ENCODE results near the gene QRFPR.

QRFPR gene

GRCh38 chr4:121377076-121377475 lies 3.7 kb downstream of the QRFPR start:
- no peak overlapping the region for H3K4me3 ChIP-seq (ENCODE audit: low read depth in 1 of 2, low read length in 2 of 2)
- no peaks in the 10 kb centered on the region for H3K9me3 ChIP-seq (ENCODE audit: control insufficient read depth in 1 of 2, low read length in 2 of 2)
- H3K36me3 ChIP-seq (ENCODE audit: control insufficient read depth in 1 of 2, insufficient read depth in 2 of 2, low read length in 2 of 2) = no peaks in the 10 kb centered on the region
- H3K27me3 ChIP-seq (ENCODE audit: low read depth, low read length) = peaks cover 28% of the 10 kb centered on the region
- H3K27ac ChIP-seq (ENCODE audit: low read length) = no peak overlapping the region
- peaks cover 0 to 12% of the 10 kb centered on the region in 2 donors for H3K4me1 ChIP-seq (ENCODE audit: control insufficient read depth in 1 of 2, insufficient read depth in 2 of 2, low read length in 2 of 2)

GRCh38 chr4:121376556-121376955 lies 4.3 kb downstream of the QRFPR start:
- H3K27me3 ChIP-seq (ENCODE audit: low read depth, low read length) = peaks cover 24% of the 10 kb centered on the region
- H3K4me1 ChIP-seq (ENCODE audit: control insufficient read depth in 1 of 2, insufficient read depth in 2 of 2, low read length in 2 of 2) = peaks cover 0 to 12% of the 10 kb centered on the region in 2 donors
- no peaks in the 10 kb centered on the region for H3K36me3 ChIP-seq (ENCODE audit: control insufficient read depth in 1 of 2, insufficient read depth in 2 of 2, low read length in 2 of 2)
- no peak overlapping the region for H3K4me3 ChIP-seq (ENCODE audit: low read depth in 1 of 2, low read length in 2 of 2)
- no peak overlapping the region for H3K27ac ChIP-seq (ENCODE audit: low read length)
- no peaks in the 10 kb centered on the region for H3K9me3 ChIP-seq (ENCODE audit: control insufficient read depth in 1 of 2, low read length in 2 of 2)

GRCh38 chr4:121376097-121376496 lies 4.7 kb downstream of the QRFPR start:
- Histone ChIP-seq H3K9me3 (ENCODE audit: control insufficient read depth in 1 of 2, low read length in 2 of 2) (no peaks in the 10 kb centered on the region), H3K27me3 (ENCODE audit: low read depth, low read length) (peaks cover 22% of the 10 kb centered on the region), H3K4me3 (ENCODE audit: low read depth in 1 of 2, low read length in 2 of 2) (no peak overlapping the region), H3K4me1 (ENCODE audit: control insufficient read depth in 1 of 2, insufficient read depth in 2 of 2, low read length in 2 of 2) (peaks cover 0 to 11% of the 10 kb centered on the region in 2 donors), H3K36me3 (ENCODE audit: control insufficient read depth in 1 of 2, insufficient read depth in 2 of 2, low read length in 2 of 2) (no peaks in the 10 kb centered on the region), H3K27ac (ENCODE audit: low read length) (no peak overlapping the region)

- H3K4me1 ChIP-seq (ENCODE audit: control insufficient read depth in 1 of 2, insufficient read depth in 2 of 2, low read length in 2 of 2) = peaks cover 0 to 3% of the 10 kb centered on the region in 2 donors
- H3K36me3 ChIP-seq (ENCODE audit: control insufficient read depth in 1 of 2, insufficient read depth in 2 of 2, low read length in 2 of 2) = no peaks in the 10 kb centered on the region
- no peak overlapping the region for H3K4me3 ChIP-seq (ENCODE audit: low read depth in 1 of 2, low read length in 2 of 2)
- H3K27ac ChIP-seq (ENCODE audit: low read length) = no peak overlapping the region
- H3K9me3 ChIP-seq (ENCODE audit: control insufficient read depth in 1 of 2, low read length in 2 of 2) = no peaks in the 10 kb centered on the region
- H3K27me3 ChIP-seq (ENCODE audit: low read depth, low read length) = peaks cover 17% of the 10 kb centered on the region
These were observed 5.6 kb downstream of the QRFPR start for GRCh38 chr4:121375262-121375661.

GRCh38 chr4:121373841-121374240 lies 7.0 kb downstream of the QRFPR start:
- Histone ChIP-seq H3K9me3 (ENCODE audit: control insufficient read depth in 1 of 2, low read length in 2 of 2) (no peaks in the 10 kb centered on the region), H3K27ac (ENCODE audit: low read length) (no peak overlapping the region), H3K36me3 (ENCODE audit: control insufficient read depth in 1 of 2, insufficient read depth in 2 of 2, low read length in 2 of 2) (no peaks in the 10 kb centered on the region), H3K4me1 (ENCODE audit: control insufficient read depth in 1 of 2, insufficient read depth in 2 of 2, low read length in 2 of 2) (no peaks in the 10 kb centered on the region), H3K27me3 (ENCODE audit: low read depth, low read length) (peaks cover 3% of the 10 kb centered on the region), H3K4me3 (ENCODE audit: low read depth in 1 of 2, low read length in 2 of 2) (no peak overlapping the region)

GRCh38 chr4:121370729-121371325 lies 10.0 kb downstream of the QRFPR start:
- H3K9me3 ChIP-seq (ENCODE audit: control insufficient read depth in 1 of 2, low read length in 2 of 2) = no peaks in the 10 kb centered on the region
- H3K4me3 ChIP-seq (ENCODE audit: low read depth in 1 of 2, low read length in 2 of 2) = no peak overlapping the region
- H3K4me1 ChIP-seq (ENCODE audit: control insufficient read depth in 1 of 2, insufficient read depth in 2 of 2, low read length in 2 of 2) = no peaks in the 10 kb centered on the region
- H3K27me3 ChIP-seq (ENCODE audit: low read depth, low read length) = no peaks in the 10 kb centered on the region
- no peak overlapping the region for H3K27ac ChIP-seq (ENCODE audit: low read length)
- H3K36me3 ChIP-seq (ENCODE audit: control insufficient read depth in 1 of 2, insufficient read depth in 2 of 2, low read length in 2 of 2) = no peaks in the 10 kb centered on the region

GRCh38 chr4:121360495-121360894 lies 20.3 kb downstream of the QRFPR start:
- Histone ChIP-seq H3K9me3 (ENCODE audit: control insufficient read depth in 1 of 2, low read length in 2 of 2) (no peaks in the 10 kb centered on the region), H3K27ac (ENCODE audit: low read length) (no peak overlapping the region), H3K4me1 (ENCODE audit: control insufficient read depth in 1 of 2, insufficient read depth in 2 of 2, low read length in 2 of 2) (no peaks in the 10 kb centered on the region), H3K27me3 (ENCODE audit: low read depth, low read length) (no peaks in the 10 kb centered on the region), H3K4me3 (ENCODE audit: low read depth in 1 of 2, low read length in 2 of 2) (no peak overlapping the region), H3K36me3 (ENCODE audit: control insufficient read depth in 1 of 2, insufficient read depth in 2 of 2, low read length in 2 of 2) (no peaks in the 10 kb centered on the region)

GRCh38 chr4:121358473-121358872 lies 22.3 kb downstream of the QRFPR start:
- no peak overlapping the region for H3K4me3 ChIP-seq (ENCODE audit: low read depth in 1 of 2, low read length in 2 of 2)
- H3K27me3 ChIP-seq (ENCODE audit: low read depth, low read length) = no peaks in the 10 kb centered on the region
- no peaks in the 10 kb centered on the region for H3K36me3 ChIP-seq (ENCODE audit: control insufficient read depth in 1 of 2, insufficient read depth in 2 of 2, low read length in 2 of 2)
- H3K27ac ChIP-seq (ENCODE audit: low read length) = no peak overlapping the region
- peaks cover 0 to 8% of the 10 kb centered on the region in 2 donors for H3K9me3 ChIP-seq (ENCODE audit: control insufficient read depth in 1 of 2, low read length in 2 of 2)
- no peaks in the 10 kb centered on the region for H3K4me1 ChIP-seq (ENCODE audit: control insufficient read depth in 1 of 2, insufficient read depth in 2 of 2, low read length in 2 of 2)

- no peaks in the 10 kb centered on the region for H3K27me3 ChIP-seq (ENCODE audit: low read depth, low read length)
- H3K4me1 ChIP-seq (ENCODE audit: control insufficient read depth in 1 of 2, insufficient read depth in 2 of 2, low read length in 2 of 2) = no peaks in the 10 kb centered on the region
- no peak overlapping the region for H3K27ac ChIP-seq (ENCODE audit: low read length)
- no peak overlapping the region for H3K4me3 ChIP-seq (ENCODE audit: low read depth in 1 of 2, low read length in 2 of 2)
- H3K9me3 ChIP-seq (ENCODE audit: control insufficient read depth in 1 of 2, low read length in 2 of 2) = peaks cover 0 to 8% of the 10 kb centered on the region in 2 donors
- no peaks in the 10 kb centered on the region for H3K36me3 ChIP-seq (ENCODE audit: control insufficient read depth in 1 of 2, insufficient read depth in 2 of 2, low read length in 2 of 2)
These were observed 27.6 kb downstream of the QRFPR start for GRCh38 chr4:121353213-121353612.

GRCh38 chr4:121344098-121344497 lies 36.7 kb downstream of the QRFPR start:
- H3K27ac ChIP-seq (ENCODE audit: low read length) = no peak overlapping the region

GRCh38 chr4:121340247-121340646 lies 40.6 kb downstream of the QRFPR start:
- no peaks in the 10 kb centered on the region for H3K9me3 ChIP-seq (ENCODE audit: control insufficient read depth in 1 of 2, low read length in 2 of 2)
- H3K27me3 ChIP-seq (ENCODE audit: low read depth, low read length) = no peaks in the 10 kb centered on the region
- H3K4me1 ChIP-seq (ENCODE audit: control insufficient read depth in 1 of 2, insufficient read depth in 2 of 2, low read length in 2 of 2) = no peaks in the 10 kb centered on the region
- no peak overlapping the region for H3K4me3 ChIP-seq (ENCODE audit: low read depth in 1 of 2, low read length in 2 of 2)
- no peak overlapping the region for H3K27ac ChIP-seq (ENCODE audit: low read length)
- H3K36me3 ChIP-seq (ENCODE audit: control insufficient read depth in 1 of 2, insufficient read depth in 2 of 2, low read length in 2 of 2) = no peaks in the 10 kb centered on the region

More at GRCh38 chr4:121344098-121344497, 36.7 kb downstream of the QRFPR start:
- Histone ChIP-seq H3K27me3 (ENCODE audit: low read depth, low read length) (no peaks in the 10 kb centered on the region), H3K36me3 (ENCODE audit: control insufficient read depth in 1 of 2, insufficient read depth in 2 of 2, low read length in 2 of 2) (no peaks in the 10 kb centered on the region), H3K4me1 (ENCODE audit: control insufficient read depth in 1 of 2, insufficient read depth in 2 of 2, low read length in 2 of 2) (no peaks in the 10 kb centered on the region), H3K4me3 (ENCODE audit: low read depth in 1 of 2, low read length in 2 of 2) (no peak overlapping the region), H3K9me3 (ENCODE audit: control insufficient read depth in 1 of 2, low read length in 2 of 2) (no peaks in the 10 kb centered on the region)

GRCh38 chr4:121339824-121340223 lies 41.0 kb downstream of the QRFPR start:
- Histone ChIP-seq H3K27me3 (ENCODE audit: low read depth, low read length) (no peaks in the 10 kb centered on the region), H3K9me3 (ENCODE audit: control insufficient read depth in 1 of 2, low read length in 2 of 2) (no peaks in the 10 kb centered on the region), H3K27ac (ENCODE audit: low read length) (no peak overlapping the region), H3K4me1 (ENCODE audit: control insufficient read depth in 1 of 2, insufficient read depth in 2 of 2, low read length in 2 of 2) (no peaks in the 10 kb centered on the region), H3K4me3 (ENCODE audit: low read depth in 1 of 2, low read length in 2 of 2) (no peak overlapping the region), H3K36me3 (ENCODE audit: control insufficient read depth in 1 of 2, insufficient read depth in 2 of 2, low read length in 2 of 2) (no peaks in the 10 kb centered on the region)
